Omental fat pad (tissue), 4 donors: ENCODE results near the gene PNKD. TPM values are rescaled to one million over a fixed set of nuclear protein-coding genes. Genes with fewer than 3 reads are reported as not detected.
A peak's percentile ranks its signal among the peaks of the same experiment; 100 is the strongest.
"Not testable (repeated sequence)": the region's sequence is repeated elsewhere in the genome, so short reads cannot be mapped to it uniquely, and the experiment has no call there.

Experiments used
- ATAC-seq: fragments of 150-250 bp; one replicate; pipeline ENCODE4 v1.9.1; 2016; ENCODE audit warnings: mild to moderate bottlenecking, moderate library complexity; ENCODE audit not compliant: low FRiP score
- DNase-seq: peaks from one replicate; pipeline ENCODE4 v3.0.0-alpha.2; 2019; ENCODE audit warnings: low spot score
- total RNA-seq, 4 donors: library from RNA; depleted of rRNA; stranded (reverse); fragments of >200 nt; gene quantifications; one replicate each; pipeline ENCODE4 v1.1.0, GENCODE V29; 2016
- TF ChIP-seq, protein P1 (sequence below), 3 donors: fragments of 450-650 bp; IDR thresholded peaks; one replicate each; pipeline ENCODE4 v1.5.1; 2016 to 2017; ENCODE audit warnings: antibody characterized with exemption in 3 of 3, mild to moderate bottlenecking in 3 of 3, moderate library complexity in 2 of 3

Gene PNKD
- total RNA-seq, 4 donors from 2014 or later = 25.5 to 38.0 (median 31.3) TPM

DNA sequence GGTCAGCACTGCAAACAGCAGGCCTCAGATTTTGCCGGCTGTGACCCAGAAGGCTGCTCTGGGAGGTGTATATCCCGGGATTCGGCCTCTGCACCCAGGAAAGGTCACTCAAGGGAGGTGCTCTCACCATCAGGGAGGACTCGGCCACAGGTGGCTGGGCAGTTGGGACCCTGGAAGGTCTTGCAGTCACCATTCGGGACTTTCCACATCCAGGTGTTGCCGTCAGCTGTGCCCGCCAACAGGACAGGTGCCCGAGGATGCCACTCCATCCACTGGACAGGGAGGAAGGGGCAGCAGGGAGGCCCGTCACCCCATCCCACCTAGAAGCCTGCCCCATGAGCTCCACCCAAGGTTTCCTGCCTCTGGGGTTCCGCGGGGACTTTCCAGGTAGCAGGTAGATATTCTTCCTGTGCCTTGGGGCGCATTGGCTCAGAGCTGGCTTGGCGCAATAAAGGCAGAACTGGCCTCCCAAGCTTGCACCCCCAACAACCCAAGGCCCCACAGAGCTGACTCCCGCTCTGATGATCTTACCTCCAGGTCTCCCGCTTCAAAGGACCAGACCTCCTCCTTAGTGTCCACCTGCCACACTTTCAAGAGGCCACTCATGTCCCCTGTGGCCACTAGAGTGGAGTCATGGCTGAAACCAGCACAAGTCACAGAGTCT is 3.9 kb upstream of the PNKD start:
- TF ChIP-seq, protein P1, sequence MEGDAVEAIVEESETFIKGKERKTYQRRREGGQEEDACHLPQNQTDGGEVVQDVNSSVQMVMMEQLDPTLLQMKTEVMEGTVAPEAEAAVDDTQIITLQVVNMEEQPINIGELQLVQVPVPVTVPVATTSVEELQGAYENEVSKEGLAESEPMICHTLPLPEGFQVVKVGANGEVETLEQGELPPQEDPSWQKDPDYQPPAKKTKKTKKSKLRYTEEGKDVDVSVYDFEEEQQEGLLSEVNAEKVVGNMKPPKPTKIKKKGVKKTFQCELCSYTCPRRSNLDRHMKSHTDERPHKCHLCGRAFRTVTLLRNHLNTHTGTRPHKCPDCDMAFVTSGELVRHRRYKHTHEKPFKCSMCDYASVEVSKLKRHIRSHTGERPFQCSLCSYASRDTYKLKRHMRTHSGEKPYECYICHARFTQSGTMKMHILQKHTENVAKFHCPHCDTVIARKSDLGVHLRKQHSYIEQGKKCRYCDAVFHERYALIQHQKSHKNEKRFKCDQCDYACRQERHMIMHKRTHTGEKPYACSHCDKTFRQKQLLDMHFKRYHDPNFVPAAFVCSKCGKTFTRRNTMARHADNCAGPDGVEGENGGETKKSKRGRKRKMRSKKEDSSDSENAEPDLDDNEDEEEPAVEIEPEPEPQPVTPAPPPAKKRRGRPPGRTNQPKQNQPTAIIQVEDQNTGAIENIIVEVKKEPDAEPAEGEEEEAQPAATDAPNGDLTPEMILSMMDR (IDR thresholded peaks at IDR 0.05) = no peak
- DNase-seq (no peak), ATAC-seq (no peak)

DNA sequence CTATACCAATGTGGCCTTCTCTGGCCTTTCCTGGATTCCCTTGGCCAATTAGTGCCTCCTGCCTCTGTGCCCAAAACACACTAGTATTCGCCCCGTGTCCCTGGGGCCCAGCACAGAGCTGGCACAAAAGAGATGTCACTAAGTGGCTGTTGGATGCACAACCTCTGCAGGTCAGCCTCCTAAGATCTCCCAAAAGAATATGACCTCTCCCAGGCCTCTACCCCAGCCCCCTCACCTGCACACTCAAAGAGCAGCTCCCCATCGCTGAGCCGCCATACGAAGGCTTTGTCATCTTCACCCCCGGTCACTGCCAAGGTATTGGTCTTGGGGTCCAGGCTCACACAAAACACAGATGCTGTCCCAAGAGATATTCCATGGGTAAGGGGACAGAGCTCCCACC is 3.1 kb upstream of the PNKD start:
- TF ChIP-seq, protein P1 (IDR thresholded peaks at IDR 0.05) = no peak
- DNase-seq (no peak), ATAC-seq (no peak)

DNA sequence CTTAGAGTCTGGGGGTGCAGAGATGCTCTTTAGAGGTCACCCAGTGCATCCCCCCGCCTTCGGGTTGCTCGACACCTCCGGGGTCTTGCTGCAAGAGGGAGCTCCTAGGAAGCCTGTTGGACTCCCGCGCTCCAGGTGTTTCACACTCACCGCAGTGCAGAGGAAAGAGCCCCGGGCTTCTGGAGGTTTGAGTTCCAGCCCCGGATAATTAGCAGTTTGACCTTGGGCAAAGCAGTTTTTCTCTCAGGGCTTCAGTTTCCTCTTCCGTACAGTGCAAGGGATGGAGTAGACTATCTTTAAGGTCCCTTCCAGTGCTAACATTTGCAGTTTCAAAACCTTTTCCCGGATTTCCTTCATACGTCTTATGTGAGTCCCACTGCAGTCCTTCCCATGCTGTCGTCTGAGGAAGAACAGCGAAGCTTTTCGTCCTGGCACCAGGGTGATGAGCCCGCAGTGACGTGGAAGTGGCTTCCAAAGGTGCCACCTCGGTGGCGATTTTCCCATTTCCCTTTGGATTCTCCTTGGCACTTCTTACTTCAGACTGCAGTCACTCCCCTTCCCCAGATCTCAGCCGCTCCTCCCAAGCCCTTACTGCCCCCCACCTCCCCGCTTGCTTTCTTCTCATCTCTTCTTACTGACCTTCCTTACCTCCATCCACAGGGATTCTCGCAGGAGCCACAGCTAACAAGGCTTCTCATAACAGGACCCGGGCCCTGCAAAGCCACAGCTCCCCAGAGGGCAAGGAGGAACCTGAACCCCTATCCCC is 585 bp downstream of the PNKD start:
- no peak for DNase-seq
- TF ChIP-seq, protein P1 (IDR thresholded peaks at IDR 0.05) = no peak
- no peak for ATAC-seq

DNA sequence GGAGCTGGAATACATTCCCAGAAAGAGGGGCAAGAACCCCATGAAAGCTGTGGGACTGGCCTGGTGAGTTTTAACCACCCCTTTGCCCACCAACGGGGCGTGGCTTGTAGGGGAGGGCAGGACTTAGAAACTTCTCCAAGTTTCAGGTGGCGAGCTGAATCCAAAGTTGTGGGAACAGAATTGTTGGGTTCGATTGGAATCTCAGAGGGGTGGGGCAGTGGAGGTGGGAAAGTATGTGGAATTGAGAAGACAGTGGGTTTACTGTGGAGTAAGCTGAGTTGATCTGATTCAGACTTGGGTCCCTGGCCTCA is 1.1 kb downstream of the PNKD start:
- DNase-seq (no peak), ATAC-seq (no peak)
- TF ChIP-seq, protein P1 (IDR thresholded peaks at IDR 0.05) = no peak

DNA sequence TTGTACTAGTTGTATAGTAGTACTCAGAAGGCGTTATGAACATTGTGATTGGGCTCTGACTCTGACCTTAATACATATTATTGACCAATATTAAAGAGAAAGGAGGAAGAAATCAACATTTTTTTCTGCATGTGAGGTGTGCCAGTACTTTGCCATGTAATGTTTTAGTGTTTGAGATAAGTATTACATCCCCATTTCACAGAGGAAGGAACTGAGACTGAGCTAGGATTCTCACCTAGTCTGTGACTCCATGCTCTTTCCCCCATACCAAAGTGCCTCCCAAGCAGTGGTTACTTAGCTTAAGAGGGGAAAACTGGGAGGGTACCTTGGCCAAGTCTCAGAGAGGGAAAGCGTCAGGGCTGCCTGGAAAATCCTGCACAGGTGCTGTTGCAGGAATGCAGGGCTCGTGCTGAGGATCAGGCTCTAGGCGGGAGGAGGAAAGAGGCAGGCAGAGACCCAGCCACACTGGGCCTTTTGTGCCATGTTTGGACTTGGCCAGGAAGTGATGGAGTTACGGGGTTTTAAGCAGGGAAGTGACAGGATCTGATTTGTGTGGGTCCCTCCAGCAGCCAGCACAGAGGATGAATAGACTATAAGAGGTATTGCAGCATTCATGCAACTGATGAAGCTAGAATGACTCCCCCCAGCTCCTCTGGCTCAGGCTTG is 1.7 kb downstream of the PNKD start:
- ATAC-seq = no peak
- TF ChIP-seq, protein P1 (IDR thresholded peaks at IDR 0.05) = no peak
- DNase-seq = no peak

DNA sequence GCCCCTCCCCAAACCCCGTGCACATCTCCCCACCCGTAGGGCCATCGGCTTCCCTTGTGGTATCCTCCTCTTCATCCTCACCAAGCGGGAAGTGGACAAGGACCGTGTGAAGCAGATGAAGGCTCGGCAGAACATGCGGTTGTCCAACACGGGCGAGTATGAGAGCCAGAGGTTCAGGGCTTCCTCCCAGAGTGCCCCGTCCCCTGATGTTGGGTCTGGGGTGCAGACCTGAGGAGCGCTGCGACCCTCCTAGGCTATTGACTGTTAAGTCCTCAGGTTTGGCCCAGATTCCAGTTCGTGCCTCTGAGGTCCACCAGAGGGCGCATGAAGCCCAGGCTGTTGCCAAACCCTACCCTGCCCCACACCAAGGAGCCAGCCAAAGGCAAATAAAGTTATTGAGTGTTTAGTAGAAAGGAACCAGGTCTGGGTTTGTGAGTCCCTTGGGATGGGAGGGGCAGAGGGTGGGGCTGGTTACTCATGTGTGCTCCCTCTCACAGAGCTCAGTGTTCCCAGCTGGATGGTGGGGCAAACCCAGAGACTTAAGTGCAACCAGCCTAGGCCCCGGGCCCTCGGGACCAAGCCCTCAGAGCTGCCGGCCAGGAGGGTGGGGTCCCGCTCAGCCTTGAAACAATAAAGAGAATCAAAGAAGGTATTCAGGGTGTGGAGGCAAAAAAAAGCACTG is 2.4 kb downstream of the PNKD start:
- DNase-seq (peak; percentile 58), ATAC-seq (peak; percentile 69)

DNA sequence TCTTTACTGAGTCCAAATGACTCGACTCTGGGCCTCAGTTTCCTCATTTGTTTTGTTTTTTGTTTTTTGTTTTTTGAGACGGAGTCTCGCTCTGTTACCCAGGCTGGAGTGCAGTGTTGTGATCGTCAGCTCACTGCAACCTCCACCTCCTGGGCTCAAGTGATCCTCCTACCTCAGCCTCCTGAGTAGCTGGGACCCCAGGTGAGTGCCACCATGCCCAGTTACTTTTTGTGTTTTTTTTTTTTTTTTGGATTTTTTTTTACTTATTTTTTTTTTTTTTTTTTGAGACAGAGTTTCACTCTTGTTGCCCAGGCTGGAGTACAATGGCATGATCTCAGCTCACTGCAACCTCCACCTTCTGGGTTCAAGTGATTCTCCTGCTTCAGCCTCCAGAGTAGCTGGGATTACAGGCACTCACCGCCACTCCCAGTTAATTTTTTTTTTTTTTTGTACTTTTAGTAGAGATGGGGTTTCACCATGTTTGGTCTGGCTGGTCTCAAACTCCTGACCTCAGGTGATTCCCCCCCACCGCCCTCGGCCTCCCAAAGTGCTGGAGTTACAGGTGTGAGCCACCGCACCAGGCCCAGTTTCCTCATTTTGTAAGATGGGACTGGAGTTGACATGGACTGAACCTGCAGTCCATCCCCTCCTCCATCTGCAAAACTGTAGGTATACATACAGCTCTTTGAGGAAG is 3.0 kb downstream of the PNKD start:
- not testable (repeated sequence) for DNase-seq, ATAC-seq

More for the DNA sequence above, 2.4 kb downstream of the PNKD start:
- TF ChIP-seq, protein P1 (IDR thresholded peaks at IDR 0.05) = peak in 2 of 3 donors; percentile 15 to 71
